K562 (cell line): ENCODE results near the gene MFSD12. TPM values are rescaled to one million over a fixed set of nuclear protein-coding genes. Genes with fewer than 3 reads are reported as not detected.

Experiments used
- ASH1L ChIP-seq: fragments of 450-650 bp; IDR thresholded peaks from 2 replicates; pipeline ENCODE4 v1.6.1; 2018; ENCODE audit warnings: borderline replicate concordance, mild to moderate bottlenecking, low read depth; ENCODE audit not compliant: partially characterized antibody
- BRCA1 ChIP-seq, 2 experiments: fragments of 450-650 bp in 1 of 2; sonication (generic) in 1 of 2; formaldehyde crosslinking in 1 of 2; IDR thresholded peaks; 2 replicates each; pipeline versions ENCODE4 v1.5.0 to v1.6.1; 2017 to 2020; ENCODE audit warnings: mild to moderate bottlenecking in 1 of 2, missing genetic modification reagents in 1 of 2
- CREM ChIP-seq: IDR thresholded peaks from 2 replicates; pipeline ENCODE4 v1.6.1; 2014; ENCODE audit warnings: antibody characterized with exemption, low read depth
- ETV5 ChIP-seq: sonication (generic); formaldehyde crosslinking; IDR thresholded peaks from 2 replicates; pipeline ENCODE4 v1.4.0; 2020; ENCODE audit warnings: low read depth, mild to moderate bottlenecking, missing genetic modification reagents
- ILK ChIP-seq: fragments of 450-650 bp; IDR thresholded peaks from 2 replicates; pipeline ENCODE4 v1.6.1; 2016; ENCODE audit warnings: missing genetic modification characterization, low read depth, mild to moderate bottlenecking, missing compliant biosample characterization, moderate library complexity, borderline replicate concordance
- KLF16 ChIP-seq: IDR thresholded peaks from 2 replicates; pipeline ENCODE4 v1.6.1; 2016; ENCODE audit warnings: antibody characterized with exemption
- MCM2 ChIP-seq: fragments of 450-650 bp; IDR thresholded peaks from 2 replicates; pipeline ENCODE4 v1.6.1; 2017; ENCODE audit warnings: low read depth, mild to moderate bottlenecking
- MCM3 ChIP-seq: fragments of 450-650 bp; IDR thresholded peaks from 2 replicates; pipeline ENCODE4 v1.6.1; 2016
- MLLT1 ChIP-seq, 2 experiments: fragments of 450-650 bp; IDR thresholded peaks; 2 replicates each; pipeline ENCODE4 v1.6.1; 2016
- MNT ChIP-seq, 2 experiments: fragments of 450-650 bp; conservative IDR thresholded peaks; 2 replicates each; pipeline ENCODE4 v1.6.1; 2017; ENCODE audit warnings: mild to moderate bottlenecking in 2 of 2, moderate library complexity in 2 of 2
- NFE2 ChIP-seq: IDR thresholded peaks from 2 replicates; pipeline ENCODE4 v1.6.1; 2014; ENCODE audit warnings: antibody characterized with exemption, low read depth
- NFXL1 ChIP-seq: fragments of 450-650 bp; formaldehyde crosslinking; IDR thresholded peaks from 2 replicates; pipeline ENCODE4 v1.4.0; 2021; ENCODE audit warnings: mild to moderate bottlenecking
- RBM17 ChIP-seq: fragments of 200-400 bp; formaldehyde crosslinking; IDR thresholded peaks from 2 replicates; pipeline ENCODE4 v1.6.1; 2017; ENCODE audit warnings: low read depth, mild to moderate bottlenecking, low read length, borderline replicate concordance
- SETDB1 ChIP-seq: IDR thresholded peaks from one replicate; pipeline ENCODE4 v1.6.1; 2012; ENCODE audit warnings: low read length, control low read depth, inconsistent platforms
- SFPQ ChIP-seq: fragments of 200-400 bp; formaldehyde crosslinking; IDR thresholded peaks from 2 replicates; pipeline ENCODE4 v1.6.1; 2017; ENCODE audit warnings: mild to moderate bottlenecking, low read depth, low read length, moderate library complexity
- SIX5 ChIP-seq, 2 experiments: IDR thresholded peaks; 2 replicates each; pipeline ENCODE4 v1.6.1; 2011; ENCODE audit warnings: low read length in 2 of 2, borderline replicate concordance in 1 of 2, low read depth in 1 of 2, mild to moderate bottlenecking in 1 of 2, moderate library complexity in 1 of 2; ENCODE audit not compliant: insufficient read depth in 1 of 2
- SOX6 ChIP-seq: fragments of 450-650 bp; IDR thresholded peaks from 2 replicates; pipeline ENCODE4 v1.6.1; 2014; ENCODE audit warnings: mild to moderate bottlenecking
- SRSF9 ChIP-seq: fragments of 200-400 bp; formaldehyde crosslinking; IDR thresholded peaks from 2 replicates; pipeline ENCODE4 v1.6.1; 2017; ENCODE audit warnings: low read depth, low read length, borderline replicate concordance
- TAL1 ChIP-seq: fragments of 450-650 bp; IDR thresholded peaks from 2 replicates; pipeline ENCODE4 v1.6.1; 2016; ENCODE audit warnings: mild to moderate bottlenecking
- TCFL5 ChIP-seq: fragments of 250-450 bp; sonication (Bioruptor Pico); conservative IDR thresholded peaks from 2 replicates; pipeline ENCODE4 v1.6.1; 2021; ENCODE audit warnings: mild to moderate bottlenecking, moderate library complexity, matching md5 sums
- TGIF2 ChIP-seq: sonication (generic); formaldehyde crosslinking; IDR thresholded peaks from 2 replicates; pipeline ENCODE4 v1.8.1; 2022; ENCODE audit warnings: mild to moderate bottlenecking, missing genetic modification reagents, moderate library complexity
- ZNF174 ChIP-seq: fragments of 250-450 bp; sonication (Bioruptor Pico); IDR thresholded peaks from 2 replicates; pipeline ENCODE4 v1.4.0; 2020; ENCODE audit warnings: mild to moderate bottlenecking
- ZNF584 ChIP-seq: fragments of 200-800 bp; sonication (Bioruptor generic); IDR thresholded peaks from 2 replicates; pipeline ENCODE4 v1.6.1; 2016; ENCODE audit warnings: low read depth, mild to moderate bottlenecking, missing genetic modification characterization, missing compliant biosample characterization
- polyA plus RNA-seq, 8 experiments: library from polyadenylated mRNA; depleted of rRNA in 4 of 8; stranded (reverse) in 5 of 8; unstranded in 3 of 8; fragments of >200 nt; fragmentation: Nextera tagmentation in 2 of 8; fragmentation: Illumina TruSeq in 1 of 8; extraction: Ambion mirVana in 2 of 8; extraction: Trizol in 1 of 8; gene quantifications; 2 replicates each; pipeline versions ENCODE4 v1.2.1 to v1.2.3, GENCODE V29; 2011 to 2014; ENCODE audit warnings: inconsistent platforms in 1 of 8, missing spikeins in 1 of 8
- total RNA-seq, 7 experiments: library from RNA; depleted of rRNA in 6 of 7; stranded (reverse); fragments of >200 nt in 6 of 7; fragmentation: Illumina TruSeq in 2 of 7; extraction: Trizol in 2 of 7; gene quantifications; 2 replicates each; pipeline versions ENCODE4 v1.2.1 to v1.2.3, GENCODE V29; 2011 to 2021; ENCODE audit warnings: low replicate concordance in 1 of 7

MFSD12 gene
- total and polyA plus RNA-seq, 9 of the 15 experiments (the other 6 are each of a cell fraction or from before 2014, with no cell fraction given) = 0.69 to 112 (median 31.8) TPM

GRCh38 chr19:3520166-3521103 lies 37.0 kb downstream of the MFSD12 start (continued):
- 0 out of 2 replicates have a peak, but pooled peaks have one; percentile 29 for TF ChIP-seq TGIF2 (CRISPR knock-in tag)
- peak; percentile 91 for TF ChIP-seq KLF16
- TF ChIP-seq NFXL1 (CRISPR knock-in tag) = peak; percentile 60; the same call in 1 of the 2 replicates
- TF ChIP-seq RBM17 = no peak
- no peak for TF ChIP-seq MCM3
- TF ChIP-seq MCM2 = no peak
- peak; percentile 90 to 93 for TF ChIP-seq MNT (conservative IDR thresholded peaks at IDR 0.05)
- no peak for TF ChIP-seq SRSF9
- peak; percentile 32 for TF ChIP-seq ASH1L
- no peak for TF ChIP-seq SIX5 (IDR thresholded peaks at IDR 0.05; ENCODE audit: borderline replicate concordance in 1 of 2, insufficient read depth in 1 of 2, low read depth in 1 of 2, low read length in 2 of 2)
- no peak for TF ChIP-seq BRCA1 (IDR thresholded peaks at IDR 0.05)
- TF ChIP-seq BRCA1 (CRISPR knock-in tag; IDR thresholded peaks at IDR 0.05) = peak; percentile 55; the same call in 1 of the 2 replicates
- peak in 1 of 2 experiments; percentile 69; a peak in 2 of 4 replicates for TF ChIP-seq MLLT1 (IDR thresholded peaks at IDR 0.05)
- TF ChIP-seq NFE2 = 0 out of 2 replicates have a peak, but pooled peaks have one; percentile 32
- TF ChIP-seq ETV5 = no peak; the same call in 1 of the 2 replicates
- TF ChIP-seq TCFL5 = no peak
- 0 out of 2 replicates have a peak, but pooled peaks have one; percentile 37 for TF ChIP-seq ZNF584 (CRISPR knock-in tag)
- no peak for TF ChIP-seq ILK (tag)
- no peak for TF ChIP-seq ZNF174 (CRISPR knock-in tag)
- TF ChIP-seq CREM = peak; percentile 87; the same call in 1 of the 2 replicates
- TF ChIP-seq SOX6 = peak; percentile 64
- peak; percentile 68 for TF ChIP-seq TAL1
- no peak for TF ChIP-seq SETDB1
- TF ChIP-seq SFPQ = no peak
